Ovary (tissue), 3 donors: ENCODE results near the gene FIGNL2.

ENCODE experiments used
- CTCF ChIP-seq, 3 donors: fragments of 450-650 bp in 2 of 3; fragments of 200-600 bp in 1 of 3; IDR thresholded peaks; one replicate each; pipeline versions ENCODE4 v1.5.1 to v1.8.0; 2016 to 2022; ENCODE audit warnings: antibody characterized with exemption in 3 of 3, mild to moderate bottlenecking in 1 of 3
- POLR2A ChIP-seq: fragments of 450-650 bp; IDR thresholded peaks from one replicate; pipeline ENCODE4 v1.6.1; 2017; ENCODE audit warnings: antibody characterized with exemption, mild to moderate bottlenecking, moderate library complexity
- donor health status: DM: no; HTN: no; CAD: no.

GRCh38 chr12:51845482-51845881 lies 3.0 kb downstream of the FIGNL2 start:
- TF ChIP-seq CTCF (IDR thresholded peaks at IDR 0.05) (no peak), POLR2A (no peak)
